Cardiac fibroblast (primary cell): ENCODE results near the gene MYLK4.

Experiments used
- DNase-seq, 2 donors: peaks; one replicate each; pipeline versions ENCODE4 v3.0.0 to v3.0.0-alpha.2; 2010; ENCODE audit warnings: low read depth in 2 of 2
- H3K4me3 ChIP-seq, 2 donors: replicated peaks in 1 of 2; 1 replicate in 1 of 2; 2 replicates in 1 of 2; pipeline ENCODE4 v1.5.1; 2011; ENCODE audit warnings: low read depth in 2 of 2, low read length in 2 of 2, mild to moderate bottlenecking in 2 of 2, moderate library complexity in 1 of 2
- CTCF ChIP-seq: IDR thresholded peaks from one replicate; pipeline ENCODE4 v1.5.1; 2011; ENCODE audit warnings: low read depth, mild to moderate bottlenecking, low read length, inconsistent platforms

The MYLK4 gene

GRCh38 chr6:2666906-2667575 lies 83.7 kb downstream of the MYLK4 start:
- no peak for TF ChIP-seq CTCF

GRCh38 chr6:2665146-2666070 lies 85.3 kb downstream of the MYLK4 start:
- peak in 1 of 2 donors; percentile 32 for DNase-seq
- H3K4me3 ChIP-seq = no peak overlapping the region
- TF ChIP-seq CTCF = no peak

More at GRCh38 chr6:2666906-2667575, 83.7 kb downstream of the MYLK4 start:
- DNase-seq = no peak
- no peak overlapping the region for H3K4me3 ChIP-seq

GRCh38 chr6:2663123-2663522 lies 87.6 kb downstream of the MYLK4 start:
- no peak for TF ChIP-seq CTCF
- H3K4me3 ChIP-seq = no peak overlapping the region
- no peak for DNase-seq

GRCh38 chr6:2661651-2662050 lies 89.1 kb downstream of the MYLK4 start:
- H3K4me3 ChIP-seq = no peak overlapping the region
- no peak for TF ChIP-seq CTCF
- no peak for DNase-seq

- no peak overlapping the region for H3K4me3 ChIP-seq
- peak in 1 of 2 donors; percentile 38 for DNase-seq
- no peak for TF ChIP-seq CTCF
Observed at GRCh38 chr6:2659882-2660281, 90.8 kb downstream of the MYLK4 start.

- no peak for DNase-seq
- no peak for TF ChIP-seq CTCF
- H3K4me3 ChIP-seq = no peak overlapping the region
Observed at GRCh38 chr6:2659381-2659780, 91.3 kb downstream of the MYLK4 start.
